K562 (cell line): ENCODE data around the gene FKBP3.

Experiments
- CTCF ChIP-seq, 3 experiments: IDR thresholded peaks in 2 of 3; conservative IDR thresholded peaks in 1 of 3; 2 replicates each; pipeline ENCODE4 v1.5.1; 2011 to 2012; ENCODE audit warnings: low read length in 3 of 3, mild to moderate bottlenecking in 3 of 3, control low read depth in 2 of 3, improper control_type of control experiment in 1 of 3, inconsistent platforms in 1 of 3, low read depth in 1 of 3, mixed read lengths in 1 of 3, moderate library complexity in 1 of 3; ENCODE audit not compliant: insufficient read depth in 2 of 3
- HDGF ChIP-seq: fragments of 450-650 bp; IDR thresholded peaks from 2 replicates; pipeline ENCODE4 v1.6.1; 2016
- HMGXB4 ChIP-seq: sonication (generic); formaldehyde crosslinking; IDR thresholded peaks from 2 replicates; pipeline ENCODE4 v1.8.1; 2023; ENCODE audit warnings: mild to moderate bottlenecking, missing genetic modification reagents
- JUND ChIP-seq, 2 experiments: IDR thresholded peaks; 2 replicates in 1 of 2; 3 replicates in 1 of 2; pipeline ENCODE4 v1.6.1; 2011; ENCODE audit warnings: borderline replicate concordance in 2 of 2, low read depth in 2 of 2, low read length in 2 of 2, improper control_type of control experiment in 1 of 2, missing biosample characterization in 1 of 2, missing genetic modification characterization in 1 of 2, missing genetic modification reagents in 1 of 2
- SMARCC2 ChIP-seq: fragments of 450-650 bp; IDR thresholded peaks from 2 replicates; pipeline ENCODE4 v1.6.1; 2017; ENCODE audit warnings: antibody characterized with exemption, moderate library complexity, mild to moderate bottlenecking, low read depth
- SNAPC5 ChIP-seq: fragments of 250-450 bp; sonication (Bioruptor Pico); IDR thresholded peaks from 2 replicates; pipeline ENCODE4 v1.8.0; 2021; ENCODE audit warnings: moderate library complexity, mild to moderate bottlenecking, inconsistent platforms
- TFAM ChIP-seq: fragments of 250-450 bp; sonication (Bioruptor Pico); conservative IDR thresholded peaks from 2 replicates; pipeline ENCODE4 v1.5.0; 2021; ENCODE audit warnings: mild to moderate bottlenecking, moderate library complexity
- ZBTB34 ChIP-seq: fragments of 250-450 bp; sonication (Bioruptor Pico); IDR thresholded peaks from 2 replicates; pipeline ENCODE4 v1.8.0; 2021; ENCODE audit warnings: mild to moderate bottlenecking, moderate library complexity
- ZNF274 ChIP-seq: IDR thresholded peaks from 2 replicates; pipeline ENCODE4 v1.6.1; 2011; ENCODE audit warnings: low read depth, mild to moderate bottlenecking, low read length, moderate library complexity, borderline replicate concordance

- no peak for TF ChIP-seq ZNF274
- no peak for TF ChIP-seq SMARCC2
- TF ChIP-seq HDGF, result no peak
- no peak for TF ChIP-seq ZBTB34 (CRISPR knock-in tag)
- no peak for TF ChIP-seq JUND (IDR thresholded peaks at IDR 0.05; ENCODE audit: borderline replicate concordance, low read depth, low read length)
- no peak for TF ChIP-seq JUND (tag; IDR thresholded peaks at IDR 0.05; ENCODE audit: borderline replicate concordance, low read depth, low read length)
- TF ChIP-seq CTCF (IDR thresholded peaks at IDR 0.05 in 2 of 3, conservative IDR thresholded peaks at IDR 0.05 in 1 of 3; ENCODE audit: insufficient read depth in 2 of 3, low read depth in 1 of 3, low read length in 3 of 3), result no peak
- no peak for TF ChIP-seq TFAM (CRISPR knock-in tag)
- TF ChIP-seq HMGXB4 (CRISPR knock-in tag), result no peak
- no peak for TF ChIP-seq SNAPC5 (CRISPR knock-in tag)
Observed at GRCh38 chr14:45091710-45092109, 42.6 kb downstream of the FKBP3 start.
